HG03095 (cell line): ENCODE results near the gene SLC2A4RG.

ENCODE experiments used
- ATAC-seq: cut with Tn5 transposase; IDR thresholded peaks from one replicate; pipeline ENCODE4 v1.9.1; 2021; ENCODE audit warnings: moderate library complexity; ENCODE audit not compliant: unreplicated experiment

The SLC2A4RG gene

GRCh38 chr20:63699466-63700198, 39.9 kb upstream of the SLC2A4RG start:
- no peak for ATAC-seq

GRCh38 chr20:63700199-63701050, 39.2 kb upstream of the SLC2A4RG start:
- no peak for ATAC-seq

- no peak for ATAC-seq
Observed at GRCh38 chr20:63701051-63701328, 38.6 kb upstream of the SLC2A4RG start.

GRCh38 chr20:63701329-63702035, 38.1 kb upstream of the SLC2A4RG start:
- no peak for ATAC-seq

- no peak for ATAC-seq
Observed at GRCh38 chr20:63702036-63702665, 37.4 kb upstream of the SLC2A4RG start.

- no peak for ATAC-seq
Observed at GRCh38 chr20:63702751-63703470, 36.7 kb upstream of the SLC2A4RG start.

GRCh38 chr20:63703471-63703975, 36.1 kb upstream of the SLC2A4RG start:
- ATAC-seq: no peak

GRCh38 chr20:63703976-63704748, 35.4 kb upstream of the SLC2A4RG start:
- no peak for ATAC-seq

- no peak for ATAC-seq
Observed at GRCh38 chr20:63704749-63705117, 34.8 kb upstream of the SLC2A4RG start.

- no peak for ATAC-seq
Observed at GRCh38 chr20:63705232-63706026, 34.1 kb upstream of the SLC2A4RG start.

GRCh38 chr20:63706027-63706695, 33.4 kb upstream of the SLC2A4RG start:
- ATAC-seq: no peak

- ATAC-seq: no peak
Observed at GRCh38 chr20:63706852-63707557, 32.6 kb upstream of the SLC2A4RG start.

GRCh38 chr20:63707558-63708300, 31.8 kb upstream of the SLC2A4RG start, which contains the start of the genes ARFRP1 and ZGPAT:
Gene ARFRP1 (minus strand): TSS chr20:63707976. CDS start chr20:63707091, 885 bp downstream.
Gene ZGPAT (plus strand): TSS chr20:63708039. CDS start chr20:63708581, 542 bp downstream.
- peak; percentile 59 for ATAC-seq

GRCh38 chr20:63708301-63709148, 31.1 kb upstream of the SLC2A4RG start:
- ATAC-seq: peak; percentile 19

- ATAC-seq: no peak
Observed at GRCh38 chr20:63709149-63709527, 30.4 kb upstream of the SLC2A4RG start.

- no peak for ATAC-seq
Observed at GRCh38 chr20:63711085-63711645, 28.4 kb upstream of the SLC2A4RG start.
